Midbrain (tissue), 1 donor: Measurements from ENCODE around the gene PDPN.
"Not testable (repeated sequence)": the region's sequence is repeated elsewhere in the genome, so short reads cannot be mapped to it uniquely, and the experiment has no call there.

ENCODE experiments used
- DNase-seq: peaks from one replicate; lab custom pipeline; 2025; lab: John Stamatoyannopoulos, UW

Gene PDPN

GRCh38 chr1:13583595-13583965, at the start of gene PDPN:
PDPN (plus strand) TSS chr1:13583832; CDS start chr1:13584034, 202 bp downstream.
- DNase-seq: no peak

- DNase-seq: no peak
Observed at GRCh38 chr1:13535227-13535626, 48.4 kb upstream of the PDPN start.

- DNase-seq: no peak
Observed at GRCh38 chr1:13536571-13536970, 47.1 kb upstream of the PDPN start.

GRCh38 chr1:13538832-13539231, 44.8 kb upstream of the PDPN start:
- DNase-seq: no peak

GRCh38 chr1:13539683-13540082, 43.9 kb upstream of the PDPN start:
- no peak for DNase-seq

- peak; percentile 60 for DNase-seq
Observed at GRCh38 chr1:13540866-13541265, 42.8 kb upstream of the PDPN start.

GRCh38 chr1:13541435-13542215, 42.0 kb upstream of the PDPN start:
- no peak for DNase-seq

GRCh38 chr1:13543451-13544220, 40.0 kb upstream of the PDPN start:
- DNase-seq: peak; percentile 75

GRCh38 chr1:13544221-13544556, 39.4 kb upstream of the PDPN start:
- DNase-seq: no peak

GRCh38 chr1:13546791-13547190, 36.8 kb upstream of the PDPN start:
- no peak for DNase-seq

GRCh38 chr1:13548281-13548680, 35.4 kb upstream of the PDPN start:
- no peak for DNase-seq

- no peak for DNase-seq
Observed at GRCh38 chr1:13549021-13549420, 34.6 kb upstream of the PDPN start.

GRCh38 chr1:13549521-13549920, 34.1 kb upstream of the PDPN start:
- DNase-seq: peak; percentile 69

- DNase-seq: no peak
Observed at GRCh38 chr1:13550663-13551062, 33.0 kb upstream of the PDPN start.

GRCh38 chr1:13554798-13555197, 28.8 kb upstream of the PDPN start:
- no peak for DNase-seq

- no peak for DNase-seq
Observed at GRCh38 chr1:13556224-13556764, 27.3 kb upstream of the PDPN start.

- DNase-seq: no peak
Observed at GRCh38 chr1:13560541-13560940, 23.1 kb upstream of the PDPN start.

GRCh38 chr1:13562981-13563380, 20.7 kb upstream of the PDPN start:
- DNase-seq: not testable (repeated sequence)

GRCh38 chr1:13564073-13564472, 19.6 kb upstream of the PDPN start:
- no peak for DNase-seq

GRCh38 chr1:13570435-13570834, 13.2 kb upstream of the PDPN start:
- DNase-seq: not testable (repeated sequence)

GRCh38 chr1:13570924-13571323, 12.7 kb upstream of the PDPN start:
- no peak for DNase-seq

- DNase-seq: no peak
Observed at GRCh38 chr1:13573586-13573985, 10.0 kb upstream of the PDPN start.

GRCh38 chr1:13576926-13577325, 6.7 kb upstream of the PDPN start:
- DNase-seq: no peak
